ENCODE measurements around the gene XAGE3. TPM values are rescaled to one million over a fixed set of nuclear protein-coding genes. Genes with fewer than 3 reads are reported as not detected.
"Not testable (repeated sequence)": the region's sequence is repeated elsewhere in the genome, so short reads cannot be mapped to it uniquely, and the experiment has no call there.

XAGE3 gene, protein sequence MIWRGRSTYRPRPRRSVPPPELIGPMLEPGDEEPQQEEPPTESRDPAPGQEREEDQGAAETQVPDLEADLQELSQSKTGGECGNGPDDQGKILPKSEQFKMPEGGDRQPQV
- not detected for total RNA-seq
- long read RNA-seq: 0 reads

GRCh38 chrX:52867610-52868348 lies at the start of gene XAGE3:
XAGE3 (minus strand) TSS chrX:52868083; CDS start chrX:52867133, 950 bp downstream.
- intact Hi-C loops (cut with DNase I): no loop called here
- DNase-seq (no peak), ATAC-seq (no peak)

- ATAC-seq; intact Hi-C loops (cut with DNase I); DNase-seq: not testable (repeated sequence)
Observed at GRCh38 chrX:52914704-52915103, 46.8 kb upstream of the XAGE3 start.

GRCh38 chrX:52913681-52914080 lies 45.8 kb upstream of the XAGE3 start:
- ATAC-seq; intact Hi-C loops (cut with DNase I); DNase-seq: not testable (repeated sequence)

DNA sequence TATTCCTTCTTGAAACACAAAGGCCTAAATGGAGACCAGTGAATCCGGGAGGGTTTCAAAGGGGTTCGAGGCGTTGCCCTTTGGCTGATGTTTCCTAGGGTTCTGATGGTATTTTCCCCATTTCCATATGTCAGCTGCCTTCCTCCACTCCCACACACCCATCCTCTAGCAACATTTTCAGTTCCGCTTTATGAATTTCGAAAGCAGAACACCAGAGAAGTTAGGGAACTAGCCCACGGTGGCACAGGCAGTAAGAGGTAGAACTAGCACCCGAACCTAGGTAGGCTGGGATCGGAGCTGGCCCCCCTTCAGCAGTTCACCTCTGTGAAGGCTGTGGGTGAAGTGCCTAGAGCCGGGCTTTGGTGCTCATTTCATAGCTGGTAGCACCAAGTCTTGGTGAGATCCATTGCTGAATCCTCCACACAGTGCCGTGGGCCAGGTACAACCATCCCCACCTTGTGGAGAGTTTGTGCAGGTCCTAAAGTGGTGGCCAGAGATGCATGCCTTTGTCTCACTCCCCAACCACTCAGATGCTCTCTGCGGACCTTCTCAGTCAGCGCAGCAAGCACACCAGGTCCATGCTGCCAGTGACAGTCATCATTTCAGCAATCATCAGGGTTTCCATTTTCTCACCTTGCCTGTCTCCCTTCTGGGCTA lies 41.6 kb upstream of the XAGE3 start:
- ATAC-seq; intact Hi-C loops (cut with DNase I); DNase-seq: not testable (repeated sequence)

GRCh38 chrX:52907900-52908299 lies 40.0 kb upstream of the XAGE3 start:
- ATAC-seq; intact Hi-C loops (cut with DNase I); DNase-seq: not testable (repeated sequence)

- ATAC-seq; DNase-seq; intact Hi-C loops (cut with DNase I): not testable (repeated sequence)
Observed at GRCh38 chrX:52907137-52907536, 39.3 kb upstream of the XAGE3 start.

GRCh38 chrX:52906072-52906471 lies 38.2 kb upstream of the XAGE3 start:
- ATAC-seq; DNase-seq; intact Hi-C loops (cut with DNase I): not testable (repeated sequence)

GRCh38 chrX:52905531-52905930 lies 37.6 kb upstream of the XAGE3 start:
- intact Hi-C loops (cut with DNase I); DNase-seq; ATAC-seq: not testable (repeated sequence)

- intact Hi-C loops (cut with DNase I); DNase-seq: not testable (repeated sequence)
Observed at GRCh38 chrX:52896855-52897709, 29.2 kb upstream of the XAGE3 start, which contains the start of gene FAM156B. FAM156B (plus strand) TSS chrX:52897330; CDS start chrX:52907226, 9,896 bp downstream.

GRCh38 chrX:52896438-52896837 lies 28.6 kb upstream of the XAGE3 start:
- ATAC-seq; DNase-seq; intact Hi-C loops (cut with DNase I): not testable (repeated sequence)

More at GRCh38 chrX:52896855-52897709, 29.2 kb upstream of the XAGE3 start, which contains the start of gene FAM156B:
- peak; percentile 90 to 93 for ATAC-seq

DNA sequence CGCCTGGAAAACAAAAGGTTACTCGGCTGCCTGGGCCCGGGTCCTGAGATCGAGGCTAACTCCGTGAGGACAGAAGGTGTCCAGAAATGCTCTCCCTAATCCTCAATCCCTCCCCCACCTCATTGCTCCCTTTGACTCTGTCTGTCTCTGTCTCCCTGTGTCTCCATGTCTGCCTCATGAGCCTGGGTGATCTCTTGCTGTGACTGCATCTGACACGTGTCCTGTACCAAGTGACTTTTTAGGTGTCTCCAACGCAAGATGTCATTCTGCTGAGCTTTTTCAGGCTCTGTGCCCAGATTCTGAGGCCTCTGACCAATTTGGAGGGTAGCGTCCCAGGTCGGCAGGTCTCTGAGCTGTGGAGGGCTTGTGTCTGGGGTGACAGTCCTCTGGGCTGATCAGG lies 20.2 kb upstream of the XAGE3 start:
- intact Hi-C loops (cut with DNase I); DNase-seq: not testable (repeated sequence)
- ATAC-seq: peak in 1 of 2 donors; percentile 65

DNA sequence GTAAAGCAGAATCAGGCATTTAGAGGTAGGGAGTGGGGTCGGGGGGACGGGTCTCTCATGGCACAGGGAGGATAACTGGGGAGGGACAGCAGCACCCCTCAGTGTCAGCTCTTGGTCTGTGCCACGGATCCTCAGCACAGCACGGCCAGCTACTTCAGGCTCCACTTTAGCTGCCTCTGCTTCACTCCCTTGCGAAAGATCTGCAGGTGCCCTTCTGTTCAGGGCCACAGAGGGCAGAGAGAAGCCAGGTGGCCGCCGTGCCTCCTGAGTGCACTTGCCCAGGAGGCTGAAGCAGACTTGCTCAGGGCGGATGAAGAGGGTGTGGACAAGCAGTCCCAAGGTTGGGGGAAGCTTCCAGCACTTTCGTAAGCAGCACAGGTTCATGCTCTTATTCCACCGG lies 19.6 kb upstream of the XAGE3 start:
- ATAC-seq; DNase-seq; intact Hi-C loops (cut with DNase I): not testable (repeated sequence)

- intact Hi-C loops (cut with DNase I); DNase-seq; ATAC-seq: not testable (repeated sequence)
Observed at GRCh38 chrX:52876386-52876785, 8.5 kb upstream of the XAGE3 start.

GRCh38 chrX:52875436-52875835 lies 7.6 kb upstream of the XAGE3 start:
- ATAC-seq; DNase-seq; intact Hi-C loops (cut with DNase I): not testable (repeated sequence)

DNA sequence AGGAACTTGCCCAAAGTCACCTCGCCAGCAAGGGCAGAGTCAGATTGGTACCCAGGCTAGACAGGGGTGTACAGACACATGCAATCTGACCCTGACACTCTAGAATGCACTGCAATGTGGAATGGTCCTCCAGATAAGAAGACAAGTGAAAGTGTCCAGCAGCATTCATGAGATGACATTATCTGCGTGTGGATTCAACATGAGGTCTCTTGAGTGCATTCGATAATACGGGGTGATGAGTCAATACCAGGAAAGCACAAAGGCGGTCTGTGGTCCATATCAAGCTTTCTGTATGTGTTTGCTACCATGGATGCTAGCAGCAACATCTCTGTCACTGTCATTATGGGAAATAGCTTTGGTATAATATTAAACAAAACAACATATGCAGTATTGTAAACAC lies 6.8 kb upstream of the XAGE3 start:
- DNase-seq (no peak), ATAC-seq (no peak)
- intact Hi-C loops (cut with DNase I): no loop called here

GRCh38 chrX:52873825-52874224 lies 5.9 kb upstream of the XAGE3 start:
- DNase-seq; intact Hi-C loops (cut with DNase I); ATAC-seq: not testable (repeated sequence)

DNA sequence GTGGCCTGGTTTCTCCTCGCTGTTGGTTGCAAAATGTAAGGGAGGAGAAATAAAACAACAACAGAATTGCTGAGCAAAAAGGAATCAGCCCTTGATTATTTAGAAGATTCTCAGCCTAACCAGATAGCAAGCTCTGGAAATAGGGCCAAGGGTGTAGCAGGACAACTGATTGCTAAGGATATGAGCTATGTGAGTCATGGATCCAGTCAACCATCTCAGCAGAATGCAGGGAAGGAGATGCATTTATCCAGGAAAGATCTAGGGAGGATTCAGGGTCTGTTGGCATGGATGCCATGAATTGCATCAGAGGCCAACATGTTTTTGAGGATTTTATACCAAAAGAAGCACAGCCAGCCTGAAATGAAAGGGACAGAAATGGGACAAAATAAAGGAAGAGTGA lies 2.2 kb upstream of the XAGE3 start:
- DNase-seq (no peak), ATAC-seq (no peak)
- intact Hi-C loops (cut with DNase I): no loop called here

DNA sequence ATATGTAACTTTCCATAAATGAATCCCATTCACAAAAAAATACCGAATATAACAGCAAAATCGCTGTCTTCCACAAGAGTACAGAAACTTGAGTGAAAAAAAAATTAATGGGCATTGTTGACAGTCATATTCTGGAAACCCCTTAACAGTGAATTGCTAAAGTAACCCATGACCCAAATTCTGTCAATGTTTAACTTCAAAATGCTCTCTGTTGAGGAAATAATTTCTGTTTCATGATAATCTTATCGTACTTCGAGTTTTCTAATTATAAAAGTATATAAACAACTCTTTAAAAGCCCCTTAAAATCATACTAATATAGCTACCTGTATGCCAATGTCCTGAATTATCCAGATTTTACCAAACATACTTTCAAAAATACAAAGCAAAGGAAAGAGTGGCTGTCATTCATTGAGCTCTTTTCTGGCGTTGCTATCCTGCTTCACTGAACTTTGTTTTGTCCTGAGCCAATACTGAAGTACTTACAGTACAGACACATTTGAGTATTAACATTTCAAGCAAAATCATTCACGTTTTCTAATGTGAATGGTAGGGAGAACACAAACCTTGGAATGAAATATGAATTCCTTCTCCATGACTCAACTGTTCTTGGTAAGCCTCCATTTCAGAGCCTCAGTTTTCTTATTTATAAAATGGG lies 2.4 kb downstream of the XAGE3 start:
- intact Hi-C loops (cut with DNase I): no loop called here
- ATAC-seq: no peak
- DNase-seq: no peak

Measured in left cardiac atrium (tissue), 4 donors.